ENCODE measurements around the gene ZNF213.

DNA sequence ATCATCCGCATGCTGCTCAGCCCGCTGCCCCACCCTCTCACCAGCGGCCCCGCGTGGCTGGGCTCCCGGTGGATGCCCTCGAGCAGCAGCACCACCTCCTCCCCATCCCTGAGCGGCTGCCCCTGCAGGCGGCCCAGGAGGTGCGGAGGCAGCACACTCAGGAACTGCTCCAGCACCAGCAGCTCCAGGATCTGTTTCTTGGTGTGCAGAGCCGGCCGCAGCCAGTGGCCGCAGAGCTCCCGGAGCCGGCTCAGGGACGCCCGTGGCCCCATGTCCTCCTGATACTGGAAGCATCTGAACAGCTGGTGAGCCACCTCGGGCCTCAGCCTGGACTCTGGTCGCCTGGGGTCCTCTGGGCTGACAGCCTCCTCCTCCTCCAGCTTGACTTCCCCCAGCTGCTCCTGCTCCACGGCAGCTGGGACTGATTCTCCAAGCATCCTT lies 42.3 kb upstream of the ZNF213 start:
- TF ChIP-seq, protein P1, sequence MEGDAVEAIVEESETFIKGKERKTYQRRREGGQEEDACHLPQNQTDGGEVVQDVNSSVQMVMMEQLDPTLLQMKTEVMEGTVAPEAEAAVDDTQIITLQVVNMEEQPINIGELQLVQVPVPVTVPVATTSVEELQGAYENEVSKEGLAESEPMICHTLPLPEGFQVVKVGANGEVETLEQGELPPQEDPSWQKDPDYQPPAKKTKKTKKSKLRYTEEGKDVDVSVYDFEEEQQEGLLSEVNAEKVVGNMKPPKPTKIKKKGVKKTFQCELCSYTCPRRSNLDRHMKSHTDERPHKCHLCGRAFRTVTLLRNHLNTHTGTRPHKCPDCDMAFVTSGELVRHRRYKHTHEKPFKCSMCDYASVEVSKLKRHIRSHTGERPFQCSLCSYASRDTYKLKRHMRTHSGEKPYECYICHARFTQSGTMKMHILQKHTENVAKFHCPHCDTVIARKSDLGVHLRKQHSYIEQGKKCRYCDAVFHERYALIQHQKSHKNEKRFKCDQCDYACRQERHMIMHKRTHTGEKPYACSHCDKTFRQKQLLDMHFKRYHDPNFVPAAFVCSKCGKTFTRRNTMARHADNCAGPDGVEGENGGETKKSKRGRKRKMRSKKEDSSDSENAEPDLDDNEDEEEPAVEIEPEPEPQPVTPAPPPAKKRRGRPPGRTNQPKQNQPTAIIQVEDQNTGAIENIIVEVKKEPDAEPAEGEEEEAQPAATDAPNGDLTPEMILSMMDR (IDR thresholded peaks at IDR 0.05; ENCODE audit: low read depth, low read length): no peak
- TF ChIP-seq POLR2A (IDR thresholded peaks at IDR 0.05; ENCODE audit: extremely low read depth, insufficient read length): no peak
- TF ChIP-seq, protein P2, sequence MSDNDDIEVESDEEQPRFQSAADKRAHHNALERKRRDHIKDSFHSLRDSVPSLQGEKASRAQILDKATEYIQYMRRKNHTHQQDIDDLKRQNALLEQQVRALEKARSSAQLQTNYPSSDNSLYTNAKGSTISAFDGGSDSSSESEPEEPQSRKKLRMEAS (IDR thresholded peaks at IDR 0.05; ENCODE audit: low read depth, low read length): no peak

All from NB4 (cell line).